GM12872 (cell line): Measurements from ENCODE around the gene GALNT18.

Source experiments
- CTCF ChIP-seq: IDR thresholded peaks from 3 replicates; pipeline ENCODE4 v1.5.1; 2011; ENCODE audit warnings: low read depth, mild to moderate bottlenecking, low read length, moderate library complexity; ENCODE audit not compliant: insufficient read depth

GALNT18 gene

GRCh38 chr11:11229647-11230046 is 392.2 kb downstream of the GALNT18 start:
- TF ChIP-seq CTCF = no peak

- no peak for TF ChIP-seq CTCF
Observed at GRCh38 chr11:11227296-11228085, 394.3 kb downstream of the GALNT18 start.
